SH-SY5Y (cell line): Measurements from ENCODE around the gene RIOK3.

Experiments used
- GATA2 ChIP-seq: IDR thresholded peaks from 2 replicates; pipeline ENCODE4 v1.6.1; 2011; ENCODE audit warnings: mild to moderate bottlenecking, low read depth, low read length
- GATA3 ChIP-seq: IDR thresholded peaks from 2 replicates; pipeline ENCODE4 v1.6.1; 2011; ENCODE audit warnings: low read depth, mild to moderate bottlenecking, low read length, moderate library complexity

DNA sequence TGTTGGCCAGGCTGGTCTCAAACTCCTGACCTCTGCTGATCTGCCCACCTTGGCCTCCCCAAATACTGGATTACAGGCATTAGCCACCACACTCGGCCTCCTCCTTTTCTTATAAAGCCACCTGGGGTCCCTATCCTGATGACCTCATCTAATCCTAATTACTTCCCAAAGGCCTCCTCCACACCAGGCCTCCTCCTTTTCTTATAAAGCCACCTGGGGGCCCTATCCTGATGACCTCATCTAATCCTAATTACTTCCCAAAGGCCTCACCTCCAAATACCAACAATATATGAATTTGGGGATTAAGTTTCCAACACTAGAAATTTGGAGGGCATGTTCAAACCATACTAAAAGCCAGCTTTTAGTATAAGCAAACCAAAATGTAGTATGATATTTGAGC lies 40.6 kb downstream of the RIOK3 start:
- TF ChIP-seq GATA2 (no peak), GATA3 (no peak)
